Stomach (tissue), 4 donors: ENCODE data around the gene RAD21L1.

ENCODE experiments used
- EP300 ChIP-seq: sonication (generic); formaldehyde crosslinking; IDR thresholded peaks from one replicate; pipeline ENCODE4 v1.6.1; 2017; ENCODE audit warnings: antibody characterized with exemption
- POLR2A ChIP-seq, 4 donors: fragments of 450-650 bp; IDR thresholded peaks; one replicate each; pipeline ENCODE4 v1.6.1; 2016; ENCODE audit warnings: antibody characterized with exemption in 4 of 4, control low read depth in 2 of 4, mild to moderate bottlenecking in 1 of 4, moderate library complexity in 1 of 4
- TF ChIP-seq, protein P1 (sequence below), 7 experiments: fragments of 450-650 bp in 4 of 7; fragments of 200-600 bp in 3 of 7; sonication (generic) in 3 of 7; IDR thresholded peaks; one replicate each; pipeline ENCODE4 v1.5.1; 2016 to 2019; ENCODE audit warnings: antibody characterized with exemption in 7 of 7, control low read depth in 2 of 7, mild to moderate bottlenecking in 1 of 7

DNA sequence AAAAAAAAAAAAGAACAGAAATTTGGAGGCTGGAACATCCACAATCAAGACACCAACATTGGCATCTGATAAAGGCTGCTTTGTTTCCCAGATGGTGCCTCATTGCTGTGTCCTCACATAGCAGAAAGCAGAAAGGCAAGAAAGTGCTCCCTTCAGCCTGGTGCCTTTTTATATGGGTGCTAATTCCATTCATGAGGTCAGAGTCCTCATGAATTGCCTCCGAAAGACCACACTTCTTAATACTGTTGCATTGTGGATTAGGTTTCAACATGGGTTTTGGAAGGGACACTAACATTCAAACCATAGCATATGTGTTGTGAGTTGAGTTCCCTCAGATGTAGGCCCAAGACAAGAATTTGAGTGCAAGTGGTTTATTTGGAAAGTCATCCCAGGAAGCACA lies 30.6 kb upstream of the RAD21L1 start:
- TF ChIP-seq EP300 = no peak
- TF ChIP-seq, protein P1, sequence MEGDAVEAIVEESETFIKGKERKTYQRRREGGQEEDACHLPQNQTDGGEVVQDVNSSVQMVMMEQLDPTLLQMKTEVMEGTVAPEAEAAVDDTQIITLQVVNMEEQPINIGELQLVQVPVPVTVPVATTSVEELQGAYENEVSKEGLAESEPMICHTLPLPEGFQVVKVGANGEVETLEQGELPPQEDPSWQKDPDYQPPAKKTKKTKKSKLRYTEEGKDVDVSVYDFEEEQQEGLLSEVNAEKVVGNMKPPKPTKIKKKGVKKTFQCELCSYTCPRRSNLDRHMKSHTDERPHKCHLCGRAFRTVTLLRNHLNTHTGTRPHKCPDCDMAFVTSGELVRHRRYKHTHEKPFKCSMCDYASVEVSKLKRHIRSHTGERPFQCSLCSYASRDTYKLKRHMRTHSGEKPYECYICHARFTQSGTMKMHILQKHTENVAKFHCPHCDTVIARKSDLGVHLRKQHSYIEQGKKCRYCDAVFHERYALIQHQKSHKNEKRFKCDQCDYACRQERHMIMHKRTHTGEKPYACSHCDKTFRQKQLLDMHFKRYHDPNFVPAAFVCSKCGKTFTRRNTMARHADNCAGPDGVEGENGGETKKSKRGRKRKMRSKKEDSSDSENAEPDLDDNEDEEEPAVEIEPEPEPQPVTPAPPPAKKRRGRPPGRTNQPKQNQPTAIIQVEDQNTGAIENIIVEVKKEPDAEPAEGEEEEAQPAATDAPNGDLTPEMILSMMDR (IDR thresholded peaks at IDR 0.05) = no peak
- no peak for TF ChIP-seq POLR2A (IDR thresholded peaks at IDR 0.05)
